GM12892 (cell line): ENCODE measurements around the gene RPL19.

Experiments
- POLR2A ChIP-seq: IDR thresholded peaks from 2 replicates; pipeline ENCODE4 v1.6.1; 2011; ENCODE audit warnings: low read depth, low read length, control low read depth
- POLR2AphosphoS5 ChIP-seq: IDR thresholded peaks from 2 replicates; pipeline ENCODE4 v1.6.1; 2011; ENCODE audit warnings: low read depth, low read length, control low read depth

DNA sequence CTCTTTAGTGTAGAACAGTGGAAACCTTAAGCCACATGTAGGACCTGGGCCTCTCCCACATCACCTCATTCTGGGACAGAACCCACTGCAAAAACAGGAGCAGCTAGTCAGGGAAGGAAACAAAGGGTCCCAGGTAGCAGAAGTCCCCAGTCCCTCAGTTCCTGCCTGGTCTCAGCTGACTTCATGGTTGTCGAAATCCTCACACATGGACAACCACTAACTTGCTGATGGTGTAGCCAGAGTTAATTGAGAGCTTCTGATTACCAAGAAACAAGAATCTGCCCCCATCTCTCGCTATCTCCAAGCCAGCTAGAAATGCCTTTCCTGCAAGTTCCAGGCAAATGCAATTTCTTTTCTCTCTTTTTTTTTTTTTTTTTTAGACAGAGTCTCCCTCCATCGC is 30.6 kb upstream of the RPL19 start:
- TF ChIP-seq POLR2A (no peak), POLR2AphosphoS5 (no peak)
